Left lung (tissue), 10 donors: ENCODE measurements around the gene FBLN1. TPM values are rescaled to one million over a fixed set of nuclear protein-coding genes. Genes with fewer than 3 reads are reported as not detected.

Experiments used
- ATAC-seq: fragments of 200-7000 bp; cut with Tn5 transposase; one replicate; pipeline ENCODE4 v1.9.1; 2020; ENCODE audit warnings: moderate library complexity
- DNase-seq, 4 donors: peaks; one replicate each; pipeline ENCODE4 v3.0.0-alpha.2; 2013 to 2020
- H3K27ac ChIP-seq, 2 donors: fragments of 200-600 bp; sonication (generic) in 1 of 2; one replicate each; pipeline versions ENCODE4 v1.5.0 to v1.8.0; 2020 to 2021
- H3K27me3 ChIP-seq, 2 donors: fragments of 200-600 bp; sonication (generic) in 1 of 2; one replicate each; pipeline versions ENCODE4 v1.5.0 to v1.8.0; 2020 to 2021
- H3K36me3 ChIP-seq, 2 donors: fragments of 200-600 bp; sonication (generic) in 1 of 2; one replicate each; pipeline versions ENCODE4 v1.5.0 to v1.8.0; 2020 to 2021
- H3K4me1 ChIP-seq, 2 donors: fragments of 200-600 bp; one replicate each; pipeline ENCODE4 v1.8.0; 2021
- H3K4me3 ChIP-seq, 2 donors: fragments of 200-600 bp; sonication (generic) in 1 of 2; one replicate each; pipeline versions ENCODE4 v1.5.0 to v1.8.0; 2020 to 2021; ENCODE audit warnings: mild to moderate bottlenecking in 1 of 2
- H3K9me3 ChIP-seq, 2 donors: fragments of 200-600 bp; sonication (generic) in 1 of 2; one replicate each; pipeline versions ENCODE4 v1.5.0 to v1.8.0; 2020 to 2021
- intact Hi-C, 2 donors: fragments of 100-400 bp; cut with DNase I; formaldehyde crosslinking; loops; one replicate each; pipeline versions ENCODE4 v1.11.2 to v1.14.2; 2022
- polyA plus RNA-seq, 6 donors: library from polyadenylated mRNA; unstranded; fragments of 120-200 nt; gene quantifications; one replicate each; pipeline ENCODE4 v1.2.1, GENCODE V29; 2013; ENCODE audit not compliant: insufficient read length in 6 of 6
- total RNA-seq, 2 donors: library from RNA; stranded (reverse); fragmentation: NEBNext Ultra II Directional; extraction: Animal tissue kit (Norgen Biotek cat#: 25700); gene quantifications; one replicate each; pipeline ENCODE4 v1.2.1, GENCODE V29; 2021
- TF ChIP-seq, protein P1 (sequence below), 2 donors: fragments of 200-600 bp; sonication (generic) in 1 of 2; IDR thresholded peaks; one replicate each; pipeline versions ENCODE4 v1.5.0 to v1.8.0; 2021; ENCODE audit warnings: antibody characterized with exemption in 2 of 2
- donor health status: DM: no; HTN: yes; CAD: no.
- donor health status: DM: no; HTN: no; CAD: no.

Gene FBLN1
- total and polyA plus RNA-seq, 8 donors, result 287 to 447 (median 312) TPM

DNA sequence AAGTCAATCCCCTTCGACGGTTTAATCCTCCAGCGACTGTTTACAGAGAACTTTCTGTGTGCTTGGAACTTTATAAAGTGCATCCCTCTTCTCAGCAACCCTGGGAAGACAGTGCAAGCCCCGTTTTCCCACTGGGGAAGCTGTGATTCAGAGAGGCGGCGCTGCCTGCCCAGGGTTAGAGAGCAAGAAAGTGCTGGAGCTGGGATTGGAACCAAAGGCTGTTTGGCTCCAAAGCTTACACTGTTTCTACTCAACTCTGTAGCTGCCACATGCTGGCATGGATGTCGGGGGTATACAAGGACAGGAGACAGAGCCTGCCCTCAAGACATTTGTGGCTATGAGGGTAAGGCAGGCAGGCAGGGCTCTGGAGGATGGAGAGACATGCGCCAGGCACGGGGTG, 13.0 kb downstream of the FBLN1 start:
- Histone ChIP-seq H3K9me3 (no peaks in the 10 kb centered on the region), H3K4me3 (no peak overlapping the region), H3K27me3 (peaks cover 0 to 17% of the 10 kb centered on the region in 2 donors), H3K4me1 (peaks cover 0 to 17% of the 10 kb centered on the region in 2 donors), H3K36me3 (no peaks in the 10 kb centered on the region), H3K27ac (no peak overlapping the region)
- ATAC-seq (no peak), DNase-seq (no peak)
- TF ChIP-seq, protein P1, sequence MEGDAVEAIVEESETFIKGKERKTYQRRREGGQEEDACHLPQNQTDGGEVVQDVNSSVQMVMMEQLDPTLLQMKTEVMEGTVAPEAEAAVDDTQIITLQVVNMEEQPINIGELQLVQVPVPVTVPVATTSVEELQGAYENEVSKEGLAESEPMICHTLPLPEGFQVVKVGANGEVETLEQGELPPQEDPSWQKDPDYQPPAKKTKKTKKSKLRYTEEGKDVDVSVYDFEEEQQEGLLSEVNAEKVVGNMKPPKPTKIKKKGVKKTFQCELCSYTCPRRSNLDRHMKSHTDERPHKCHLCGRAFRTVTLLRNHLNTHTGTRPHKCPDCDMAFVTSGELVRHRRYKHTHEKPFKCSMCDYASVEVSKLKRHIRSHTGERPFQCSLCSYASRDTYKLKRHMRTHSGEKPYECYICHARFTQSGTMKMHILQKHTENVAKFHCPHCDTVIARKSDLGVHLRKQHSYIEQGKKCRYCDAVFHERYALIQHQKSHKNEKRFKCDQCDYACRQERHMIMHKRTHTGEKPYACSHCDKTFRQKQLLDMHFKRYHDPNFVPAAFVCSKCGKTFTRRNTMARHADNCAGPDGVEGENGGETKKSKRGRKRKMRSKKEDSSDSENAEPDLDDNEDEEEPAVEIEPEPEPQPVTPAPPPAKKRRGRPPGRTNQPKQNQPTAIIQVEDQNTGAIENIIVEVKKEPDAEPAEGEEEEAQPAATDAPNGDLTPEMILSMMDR (IDR thresholded peaks at IDR 0.05), result no peak
- intact Hi-C loops, result no loop called here

DNA sequence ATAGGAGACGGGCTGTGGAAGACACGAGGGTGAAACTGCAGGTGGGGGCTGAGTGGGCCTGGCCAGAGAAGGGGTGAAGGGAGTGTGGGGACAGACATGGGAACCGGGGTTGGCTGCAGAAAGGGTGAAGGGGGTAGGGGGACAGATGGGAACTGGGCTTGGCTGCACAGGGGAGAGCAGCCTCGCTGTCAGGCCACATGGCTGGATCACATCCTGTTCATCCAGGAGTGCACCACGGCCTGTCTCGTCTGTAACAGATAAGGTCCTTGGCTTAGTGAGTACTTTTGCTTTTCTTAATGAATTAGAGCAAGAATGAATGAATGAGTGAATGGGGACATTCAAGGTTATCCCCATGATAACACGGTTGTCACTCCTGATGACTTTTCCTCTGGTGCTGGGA, 13.5 kb downstream of the FBLN1 start:
- no peak for DNase-seq
- no peak for ATAC-seq
- no peaks in the 10 kb centered on the region for H3K36me3 ChIP-seq
- H3K4me1 ChIP-seq, result peaks cover 0 to 17% of the 10 kb centered on the region in 2 donors
- TF ChIP-seq, protein P1 (IDR thresholded peaks at IDR 0.05), result no peak
- peaks cover 0 to 17% of the 10 kb centered on the region in 2 donors for H3K27me3 ChIP-seq
- intact Hi-C loops, result no loop called here
- no peak overlapping the region for H3K27ac ChIP-seq
- H3K9me3 ChIP-seq, result no peaks in the 10 kb centered on the region
- no peak overlapping the region for H3K4me3 ChIP-seq

DNA sequence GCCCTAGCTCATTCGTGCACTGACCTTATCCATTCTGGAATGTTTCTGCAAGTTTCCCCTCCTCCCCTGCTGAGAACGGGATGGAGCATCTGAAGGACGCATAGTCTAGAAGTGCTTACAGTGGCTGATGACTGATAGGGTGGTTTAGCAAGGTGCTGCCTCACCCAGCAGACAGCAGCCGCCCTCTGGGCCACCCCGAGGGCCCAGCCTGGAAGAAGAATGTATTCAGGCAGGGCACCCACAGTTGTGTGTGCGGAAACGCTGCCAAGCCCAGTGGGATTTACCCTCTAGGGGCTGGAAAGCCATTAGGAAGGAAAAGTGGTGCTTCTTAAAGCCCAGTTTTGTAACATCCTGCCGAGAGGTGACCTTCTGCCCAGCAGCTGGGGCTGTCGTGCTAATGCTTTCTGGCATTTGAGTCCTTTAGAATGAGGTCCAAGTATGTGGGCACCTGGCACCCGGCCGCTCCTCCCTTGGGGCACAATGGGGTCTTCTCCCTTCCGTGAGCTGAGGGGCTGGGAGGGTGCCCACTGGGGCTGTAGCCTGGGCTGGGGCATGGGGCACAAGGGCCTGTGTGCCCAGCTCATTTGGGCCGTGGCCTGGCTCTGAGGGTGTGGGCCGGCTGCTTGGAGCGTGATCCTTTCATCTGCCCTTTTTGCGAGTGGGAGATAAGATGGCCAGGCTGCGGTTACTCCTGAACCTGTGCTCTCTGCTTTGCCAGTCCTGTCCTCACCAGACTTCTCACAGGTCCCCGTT, 14.4 kb downstream of the FBLN1 start:
- TF ChIP-seq, protein P1 (IDR thresholded peaks at IDR 0.05), result no peak
- ATAC-seq (peak; percentile 76), DNase-seq (no peak)
- intact Hi-C loops, result no loop called here
- H3K4me1 ChIP-seq, result peaks cover 0 to 17% of the 10 kb centered on the region in 2 donors
- H3K4me3 ChIP-seq, result no peak overlapping the region
- H3K27ac ChIP-seq, result peak overlapping the region; percentile 20 to 41
- no peaks in the 10 kb centered on the region for H3K9me3 ChIP-seq
- H3K27me3 ChIP-seq, result peaks cover 0 to 17% of the 10 kb centered on the region in 2 donors
- H3K36me3 ChIP-seq, result no peaks in the 10 kb centered on the region

DNA sequence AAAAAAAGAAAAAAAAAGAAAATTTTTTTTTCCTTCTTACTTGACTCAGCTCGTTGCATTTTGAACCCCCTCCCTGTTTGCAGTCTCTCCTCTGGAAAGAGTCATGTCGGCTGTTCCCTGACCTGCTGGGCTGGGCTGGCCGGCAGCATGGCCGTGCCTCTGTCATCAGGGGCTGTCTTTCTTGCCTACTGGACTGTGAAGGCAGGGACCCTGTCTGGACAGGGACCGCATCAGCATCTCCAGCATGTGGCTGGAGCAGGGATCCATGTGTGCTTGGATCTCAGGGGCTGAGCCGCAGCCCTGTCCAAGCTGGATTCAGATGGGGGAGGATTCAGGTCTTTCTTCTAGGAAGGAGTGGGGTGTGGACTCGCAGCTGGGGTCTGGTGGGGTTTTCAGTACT, 15.5 kb downstream of the FBLN1 start:
- Histone ChIP-seq H3K27me3 (peaks cover 0 to 17% of the 10 kb centered on the region in 2 donors), H3K27ac (no peak overlapping the region), H3K4me1 (peaks cover 0 to 10% of the 10 kb centered on the region in 2 donors), H3K36me3 (no peaks in the 10 kb centered on the region), H3K9me3 (no peaks in the 10 kb centered on the region), H3K4me3 (no peak overlapping the region)
- TF ChIP-seq, protein P1 (IDR thresholded peaks at IDR 0.05), result no peak
- intact Hi-C loops, result no loop called here
- DNase-seq (no peak), ATAC-seq (no peak)

DNA sequence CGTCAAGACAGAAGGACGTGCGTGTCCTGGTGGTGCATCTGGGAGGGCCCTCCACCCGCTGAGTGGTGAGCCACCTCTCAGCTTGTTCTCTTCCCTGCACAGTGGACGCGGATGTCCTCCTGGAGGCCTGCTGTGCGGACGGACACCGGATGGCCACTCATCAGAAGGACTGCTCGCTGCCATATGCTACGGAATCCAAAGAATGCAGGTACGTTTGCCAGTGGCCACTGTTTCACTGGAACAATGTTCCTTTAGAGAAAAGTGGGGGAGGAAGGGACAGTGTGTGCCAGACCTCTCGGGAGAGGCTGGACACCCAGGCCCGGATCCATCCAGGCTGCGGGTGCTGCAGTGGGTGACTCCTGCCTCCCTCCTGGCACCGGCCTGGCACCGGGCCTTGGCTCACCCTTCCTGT, 15.9 kb downstream of the FBLN1 start:
- intact Hi-C loops, result no loop called here
- Histone ChIP-seq H3K27me3 (peaks cover 0 to 17% of the 10 kb centered on the region in 2 donors), H3K27ac (no peak overlapping the region), H3K9me3 (no peaks in the 10 kb centered on the region), H3K4me1 (peaks cover 0 to 10% of the 10 kb centered on the region in 2 donors), H3K4me3 (no peak overlapping the region), H3K36me3 (no peaks in the 10 kb centered on the region)
- ATAC-seq (peak; percentile 55), DNase-seq (no peak)
- TF ChIP-seq, protein P1 (IDR thresholded peaks at IDR 0.05), result no peak
